DOHH2 (cell line): ENCODE results near the gene ADORA1.

Experiments used
- EZH2phosphoT487 ChIP-seq: fragments of 200-600 bp; sonication (generic); IDR thresholded peaks from 2 replicates; pipeline ENCODE4 v1.6.1; 2017; ENCODE audit warnings: borderline replicate concordance, mild to moderate bottlenecking, antibody characterized with exemption, low read length, moderate library complexity, mixed read lengths
- TF ChIP-seq, protein P1 (sequence below): fragments of 200-600 bp; sonication (generic); IDR thresholded peaks from one replicate; pipeline ENCODE4 v1.5.1; 2014; ENCODE audit warnings: antibody characterized with exemption, mild to moderate bottlenecking, low read depth, low read length; ENCODE audit not compliant: poor library complexity, severe bottlenecking

- TF ChIP-seq, protein P1, sequence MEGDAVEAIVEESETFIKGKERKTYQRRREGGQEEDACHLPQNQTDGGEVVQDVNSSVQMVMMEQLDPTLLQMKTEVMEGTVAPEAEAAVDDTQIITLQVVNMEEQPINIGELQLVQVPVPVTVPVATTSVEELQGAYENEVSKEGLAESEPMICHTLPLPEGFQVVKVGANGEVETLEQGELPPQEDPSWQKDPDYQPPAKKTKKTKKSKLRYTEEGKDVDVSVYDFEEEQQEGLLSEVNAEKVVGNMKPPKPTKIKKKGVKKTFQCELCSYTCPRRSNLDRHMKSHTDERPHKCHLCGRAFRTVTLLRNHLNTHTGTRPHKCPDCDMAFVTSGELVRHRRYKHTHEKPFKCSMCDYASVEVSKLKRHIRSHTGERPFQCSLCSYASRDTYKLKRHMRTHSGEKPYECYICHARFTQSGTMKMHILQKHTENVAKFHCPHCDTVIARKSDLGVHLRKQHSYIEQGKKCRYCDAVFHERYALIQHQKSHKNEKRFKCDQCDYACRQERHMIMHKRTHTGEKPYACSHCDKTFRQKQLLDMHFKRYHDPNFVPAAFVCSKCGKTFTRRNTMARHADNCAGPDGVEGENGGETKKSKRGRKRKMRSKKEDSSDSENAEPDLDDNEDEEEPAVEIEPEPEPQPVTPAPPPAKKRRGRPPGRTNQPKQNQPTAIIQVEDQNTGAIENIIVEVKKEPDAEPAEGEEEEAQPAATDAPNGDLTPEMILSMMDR: no peak
- no peak for TF ChIP-seq EZH2phosphoT487
Measured at GRCh38 chr1:203146042-203146369, 18.5 kb downstream of the ADORA1 start.
